Activated effector memory CD4-positive, alpha-beta T cell treated with Interleukin-2 at 50 U/mL for 16 hours (primary cell): Measurements from ENCODE around the gene SNX25.

Source experiments
- DNase-seq: peaks from one replicate; pipeline ENCODE4 v3.0.0-alpha.2; 2020

The SNX25 gene

GRCh38 chr4:185383451-185383850 lies 174.1 kb downstream of the SNX25 start:
- no peak for DNase-seq

- DNase-seq = no peak
Observed at GRCh38 chr4:185384061-185384460, 174.7 kb downstream of the SNX25 start.

- no peak for DNase-seq
Observed at GRCh38 chr4:185384930-185385331, 175.5 kb downstream of the SNX25 start.

- DNase-seq = no peak
Observed at GRCh38 chr4:185387957-185388356, 178.6 kb downstream of the SNX25 start.

GRCh38 chr4:185390941-185391340 lies 181.5 kb downstream of the SNX25 start:
- no peak for DNase-seq

- DNase-seq = no peak
Observed at GRCh38 chr4:185392156-185392555, 182.8 kb downstream of the SNX25 start.

- no peak for DNase-seq
Observed at GRCh38 chr4:185394568-185395237, 185.3 kb downstream of the SNX25 start.

- DNase-seq = no peak
Observed at GRCh38 chr4:185395238-185395955, 186.0 kb downstream of the SNX25 start, which contains the start of gene LRP2BP. TSS of gene LRP2BP (minus strand) at chr4:185395924. CDS start at chr4:185378186, 17,738 bp downstream.

- peak; percentile 97 for DNase-seq
Observed at GRCh38 chr4:185395956-185396723, 186.7 kb downstream of the SNX25 start.

GRCh38 chr4:185396724-185397385 lies 187.5 kb downstream of the SNX25 start, which contains the start of gene ANKRD37:
TSS of gene ANKRD37 (plus strand) at chr4:185396841. CDS start at chr4:185396924, 83 bp downstream.
- no peak for DNase-seq

- no peak for DNase-seq
Observed at GRCh38 chr4:185398618-185399017, 189.2 kb downstream of the SNX25 start.

- no peak for DNase-seq
Observed at GRCh38 chr4:185399466-185399865, 190.1 kb downstream of the SNX25 start.

- DNase-seq = no peak
Observed at GRCh38 chr4:185404031-185404430, 194.6 kb downstream of the SNX25 start.

- no peak for DNase-seq
Observed at GRCh38 chr4:185405296-185405999, 196.1 kb downstream of the SNX25 start.

GRCh38 chr4:185408432-185408831 lies 199.0 kb downstream of the SNX25 start:
- DNase-seq = no peak

GRCh38 chr4:185411849-185412248 lies 202.5 kb downstream of the SNX25 start:
- DNase-seq = no peak

- no peak for DNase-seq
Observed at GRCh38 chr4:185412412-185412811, 203.0 kb downstream of the SNX25 start.
